ENCODE results near the gene PLEKHA1.

PLEKHA1 gene

GRCh38 chr10:122424059-122424458, 49.6 kb downstream of the PLEKHA1 start:
- DNase-seq = no peak

GRCh38 chr10:122426829-122427228, 52.3 kb downstream of the PLEKHA1 start:
- DNase-seq = no peak

GRCh38 chr10:122427280-122427679, 52.8 kb downstream of the PLEKHA1 start:
- no peak for DNase-seq

- peak; percentile 60 for DNase-seq
Observed at GRCh38 chr10:122435212-122435827, 60.8 kb downstream of the PLEKHA1 start.

DNA sequence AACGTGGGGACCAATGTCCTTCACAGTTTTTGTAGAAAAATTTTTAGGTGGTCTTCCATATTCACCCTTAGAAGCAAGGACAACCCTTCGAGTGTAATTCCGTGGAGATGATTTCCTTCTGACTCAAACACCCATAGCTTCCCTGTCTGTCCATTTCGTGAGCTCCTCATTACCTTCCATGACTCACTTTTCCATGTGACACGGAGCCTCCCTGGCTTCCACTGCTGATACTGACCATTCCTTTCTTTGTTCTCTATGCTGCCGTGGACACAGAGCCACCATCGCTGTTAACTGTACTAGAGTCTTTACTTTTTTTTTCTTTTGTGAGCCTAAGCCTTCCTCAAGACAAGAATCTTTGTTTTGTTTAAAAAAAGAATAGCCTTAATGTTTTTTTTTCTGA, 67.5 kb downstream of the PLEKHA1 start:
- no peak for DNase-seq

DNA sequence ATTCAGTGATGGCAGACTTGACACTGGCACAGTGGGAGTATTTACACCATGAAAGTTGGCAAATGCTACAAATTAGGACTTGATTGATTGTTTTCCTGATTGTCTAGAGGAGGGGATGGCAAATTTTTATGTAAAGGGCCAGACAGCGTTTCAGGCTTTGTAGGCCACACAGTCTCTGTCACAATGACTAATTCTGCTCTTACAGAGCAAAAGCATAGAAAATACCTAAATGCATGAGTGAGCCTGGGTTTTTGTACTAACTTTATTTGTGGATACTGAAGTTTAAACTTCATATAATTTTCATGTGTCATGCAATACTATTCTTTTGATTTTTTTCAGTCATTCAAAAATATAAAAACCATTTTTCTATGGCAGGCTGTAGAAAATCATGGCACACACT, 71.0 kb downstream of the PLEKHA1 start:
- no peak for DNase-seq

DNA sequence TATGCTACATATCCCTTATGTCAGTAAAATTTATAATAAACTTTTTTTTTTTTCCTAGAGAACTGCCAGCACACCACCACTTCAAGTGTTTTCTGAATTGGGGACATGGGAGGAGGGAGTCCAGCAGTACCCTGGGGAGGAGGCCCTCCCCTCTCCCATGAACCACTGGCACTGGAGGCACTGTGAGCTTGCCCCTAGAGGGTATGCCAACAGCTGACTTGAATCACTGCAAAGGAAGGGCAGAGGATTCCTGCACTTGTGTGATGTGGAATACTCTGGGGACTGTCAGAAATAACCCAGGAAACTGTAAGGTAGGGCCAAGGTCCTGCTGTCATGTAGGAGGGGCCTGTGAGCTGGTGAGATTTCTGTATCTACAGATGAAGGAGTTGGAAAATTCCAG, 71.4 kb downstream of the PLEKHA1 start:
- no peak for DNase-seq

DNA sequence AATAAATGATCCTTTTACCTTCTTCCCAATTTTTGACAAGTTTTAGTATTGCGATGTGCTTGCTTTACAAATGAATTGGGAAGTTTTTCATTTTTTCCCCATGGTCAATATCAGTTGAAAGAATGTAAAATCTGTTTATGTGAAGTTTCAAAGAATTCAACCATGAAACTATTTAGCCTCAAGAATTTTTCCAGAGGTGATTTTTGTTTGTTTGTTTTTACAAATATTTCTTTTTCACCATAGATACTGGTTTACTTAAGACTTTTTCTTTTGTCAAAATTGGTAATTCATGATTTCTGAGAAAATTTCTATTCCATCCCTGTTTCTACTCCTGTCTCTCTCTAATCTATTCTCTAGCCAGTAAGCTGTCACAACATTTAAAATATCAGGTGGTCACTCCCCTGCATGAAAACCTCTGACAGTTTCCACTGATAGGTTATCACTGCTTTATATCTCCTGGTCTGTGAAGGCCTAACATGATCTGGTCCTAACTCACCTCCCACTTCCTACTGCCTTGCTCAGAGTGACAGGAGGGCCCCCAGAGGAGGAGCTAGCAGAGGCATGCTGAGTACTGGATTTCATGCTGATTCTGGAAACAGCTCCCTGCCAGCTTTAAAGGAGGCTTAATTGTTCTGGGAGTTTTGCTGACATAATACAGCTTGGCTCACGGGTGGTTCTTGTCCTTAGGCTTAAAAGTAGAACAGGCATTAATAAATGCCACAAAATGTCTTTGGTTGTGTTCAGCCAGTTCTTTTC, 72.3 kb downstream of the PLEKHA1 start:
- DNase-seq = no peak

- DNase-seq = no peak
Observed at GRCh38 chr10:122448600-122448999, 74.1 kb downstream of the PLEKHA1 start.

DNA sequence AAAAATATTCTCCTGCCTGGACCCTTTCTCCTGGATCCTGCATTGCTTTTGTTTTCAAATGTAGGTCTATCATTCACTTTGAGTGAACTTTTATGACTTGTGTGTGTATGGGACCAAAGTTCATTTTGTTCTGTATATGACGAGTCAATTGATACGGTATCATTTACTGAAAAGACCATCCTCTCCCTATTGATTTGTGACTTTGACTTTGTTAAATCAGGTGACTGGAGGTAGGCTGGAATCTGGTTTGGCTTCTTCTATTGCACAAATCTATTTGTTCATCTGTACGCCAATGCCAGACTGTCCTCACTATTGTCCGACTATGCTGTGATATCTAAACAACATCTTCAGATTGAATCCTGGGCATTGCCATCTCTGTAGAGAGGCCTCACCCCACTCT, 74.6 kb downstream of the PLEKHA1 start:
- DNase-seq = no peak

DNA sequence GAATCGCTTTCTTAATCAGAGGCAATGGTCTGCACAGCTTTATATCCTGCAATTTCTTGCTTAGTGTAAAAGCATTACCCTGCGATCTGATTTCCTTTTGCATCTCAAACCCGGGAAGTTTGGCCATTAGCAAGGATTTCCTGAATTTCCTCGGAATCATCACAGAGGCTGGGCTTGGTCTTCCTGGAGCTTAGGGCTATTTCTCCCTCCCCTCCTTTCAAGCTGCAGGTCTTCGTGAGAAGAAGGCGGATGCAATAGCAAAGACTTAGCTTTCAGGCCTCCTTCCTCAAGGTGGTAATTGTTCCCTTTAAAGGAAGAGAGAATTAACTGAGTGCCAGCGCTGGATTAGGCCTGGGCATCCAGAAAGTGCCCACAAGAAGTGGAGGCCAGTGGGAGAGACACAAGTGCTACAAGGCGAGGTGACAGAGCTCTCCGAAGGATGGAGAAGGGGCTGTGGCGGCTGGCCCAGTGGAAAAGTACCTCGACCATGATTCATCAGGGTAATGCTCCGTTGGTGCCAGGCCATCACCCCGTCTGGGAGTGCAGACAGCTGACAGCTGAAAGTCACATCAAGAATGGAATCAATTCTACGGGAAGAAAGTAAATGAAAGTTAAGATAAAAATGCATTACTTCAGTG, 76.0 kb downstream of the PLEKHA1 start:
- DNase-seq = no peak

DNA sequence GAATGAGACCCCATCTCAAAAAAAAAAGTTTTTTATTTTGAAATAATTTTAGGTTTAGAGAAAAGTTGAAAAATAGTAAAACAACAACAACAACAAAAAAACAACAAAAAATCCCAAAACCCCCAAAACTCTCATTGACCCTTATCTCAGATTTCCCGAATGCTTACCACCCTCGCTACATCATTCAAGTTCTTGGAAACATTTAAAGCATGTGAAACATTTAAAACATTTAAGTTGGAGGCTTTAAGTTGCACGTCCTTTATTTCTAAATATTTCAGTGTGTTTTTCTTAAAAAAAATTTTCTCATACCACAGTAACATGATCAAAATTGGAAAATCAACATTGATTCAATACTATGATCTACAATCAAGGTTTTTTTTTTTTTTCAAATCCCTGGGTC, 79.6 kb downstream of the PLEKHA1 start:
- no peak for DNase-seq

DNA sequence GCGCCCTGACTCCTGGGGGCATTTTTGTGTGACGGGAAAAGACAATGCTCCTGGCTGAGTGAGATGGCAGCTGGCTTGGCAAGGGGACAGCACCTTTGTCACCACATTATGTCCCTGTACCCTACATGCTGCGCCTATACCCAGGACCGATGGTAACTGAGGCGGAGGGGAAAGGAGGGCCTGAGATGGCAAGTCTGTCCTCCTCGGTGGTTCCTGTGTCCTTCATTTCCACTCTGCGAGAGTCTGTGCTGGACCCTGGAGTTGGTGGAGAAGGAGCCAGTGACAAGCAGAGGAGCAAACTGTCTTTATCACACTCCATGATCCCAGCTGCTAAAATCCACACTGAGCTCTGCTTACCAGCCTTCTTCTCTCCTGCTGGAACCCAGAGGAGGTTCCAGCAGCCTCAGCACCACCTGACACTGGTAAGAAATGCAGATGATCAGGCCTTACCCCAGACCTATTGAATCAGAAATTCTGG, 80.1 kb downstream of the PLEKHA1 start, which contains the start of gene ARMS2:
TSS of gene ARMS2 (plus strand) at position 51 of the 478 bp plus-strand sequence. CDS start at position 126, 75 bp downstream.
- no peak for DNase-seq

DNA sequence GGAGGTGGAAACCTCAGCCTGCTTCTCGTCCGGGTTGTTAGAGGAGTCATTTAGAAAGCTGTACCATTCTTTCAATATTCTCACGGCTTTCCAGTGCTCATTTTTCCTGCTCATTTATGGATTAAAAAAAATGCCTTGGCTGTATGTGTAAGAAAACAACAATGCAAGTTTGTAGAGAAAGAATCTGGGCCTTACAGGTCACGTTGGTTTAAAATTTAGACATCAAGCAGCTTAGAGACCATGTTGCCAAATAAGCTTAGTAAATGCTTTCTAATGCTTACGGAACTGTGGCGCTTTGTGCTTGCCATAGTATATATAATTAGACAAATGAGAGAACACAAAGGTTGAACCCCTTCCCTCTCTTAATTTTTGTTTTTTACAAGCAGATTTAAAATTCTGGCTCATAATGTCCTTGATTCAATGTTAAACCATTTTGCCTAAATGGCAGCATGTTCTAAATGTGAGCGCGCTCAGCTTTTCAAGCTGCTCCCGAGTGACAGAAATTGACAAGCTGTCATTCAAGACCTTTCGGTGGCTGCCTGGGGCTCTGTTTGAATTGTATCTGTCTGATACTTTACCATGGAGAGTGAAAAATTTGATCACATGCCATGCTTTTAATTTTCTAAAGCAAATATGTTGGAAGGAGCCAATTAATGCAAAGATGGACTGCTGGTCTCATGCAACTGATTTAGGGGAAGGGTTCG, 81.0 kb downstream of the PLEKHA1 start:
- no peak for DNase-seq

DNA sequence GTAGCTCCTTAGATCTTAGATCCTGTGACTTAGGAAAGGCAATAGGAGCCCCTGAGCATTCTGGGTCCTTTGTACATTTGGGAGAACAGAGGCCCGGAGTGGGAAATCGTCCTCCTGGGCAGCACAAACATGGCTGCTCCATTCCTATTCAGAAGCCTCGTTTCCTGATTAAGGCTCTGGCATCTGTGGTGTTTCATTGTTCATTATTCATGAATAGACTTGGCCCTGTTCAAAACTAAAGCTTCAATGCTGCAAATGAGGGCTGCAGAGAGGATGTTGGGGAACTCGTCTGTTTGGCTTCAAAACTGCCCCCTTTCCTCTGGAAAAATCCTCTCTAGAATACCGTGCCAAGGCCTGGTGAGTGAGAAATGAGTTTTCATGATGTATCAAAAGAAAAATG, 83.4 kb downstream of the PLEKHA1 start:
- DNase-seq = no peak

GRCh38 chr10:122458693-122459092, 84.2 kb downstream of the PLEKHA1 start:
- no peak for DNase-seq

DNA sequence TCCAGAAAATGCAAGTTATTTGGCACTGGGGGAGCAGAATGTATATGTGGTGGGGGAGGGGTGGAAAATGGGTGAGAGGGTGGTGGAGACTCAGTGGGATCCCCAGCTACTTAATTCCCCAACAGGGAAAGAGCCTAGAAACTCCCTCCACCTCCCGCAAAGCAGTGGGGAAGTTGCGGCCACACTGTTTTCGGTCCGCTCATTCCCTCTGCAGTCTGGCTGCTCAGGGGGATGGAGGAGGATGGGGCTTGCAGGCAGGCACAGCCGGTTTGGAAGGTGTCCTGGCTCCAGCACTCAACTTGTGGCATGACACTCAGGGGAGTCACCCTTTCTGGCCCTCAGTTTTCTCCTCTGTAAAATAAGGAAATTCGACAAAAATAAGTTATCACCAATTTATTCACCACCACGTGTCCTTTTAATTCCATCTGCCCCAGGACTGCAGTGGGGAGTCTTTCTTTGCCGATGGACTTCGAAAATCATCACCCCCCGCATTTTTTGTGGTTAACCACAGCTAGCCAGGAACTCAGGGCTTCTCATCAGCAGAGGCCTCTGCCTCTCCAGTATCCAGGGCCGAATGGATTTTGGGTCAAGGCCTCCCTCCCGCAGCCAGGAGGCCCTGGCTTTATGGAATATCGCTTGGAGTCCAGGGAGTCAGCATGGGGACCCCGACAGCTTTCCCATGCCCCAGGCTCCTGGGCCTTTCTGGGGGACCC, 85.2 kb downstream of the PLEKHA1 start:
- DNase-seq = no peak

DNA sequence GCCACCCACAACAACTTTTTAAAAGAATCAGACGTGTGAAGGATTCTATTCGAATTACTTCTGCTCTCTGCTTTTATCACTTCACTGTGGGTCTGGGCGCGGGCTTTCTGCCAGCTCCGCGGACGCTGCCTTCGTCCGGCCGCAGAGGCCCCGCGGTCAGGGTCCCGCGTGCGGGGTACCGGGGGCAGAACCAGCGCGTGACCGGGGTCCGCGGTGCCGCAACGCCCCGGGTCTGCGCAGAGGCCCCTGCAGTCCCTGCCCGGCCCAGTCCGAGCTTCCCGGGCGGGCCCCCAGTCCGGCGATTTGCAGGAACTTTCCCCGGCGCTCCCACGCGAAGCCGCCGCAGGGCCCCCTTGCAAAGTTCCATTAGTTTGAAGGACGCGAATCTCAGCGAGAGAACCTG, 86.4 kb downstream of the PLEKHA1 start:
- DNase-seq = no peak

GRCh38 chr10:122461367-122461728, 86.8 kb downstream of the PLEKHA1 start, which contains the start of gene HTRA1:
HTRA1 (plus strand) TSS chr10:122461553; CDS start chr10:122461653, 100 bp downstream.
- DNase-seq = no peak

DNA sequence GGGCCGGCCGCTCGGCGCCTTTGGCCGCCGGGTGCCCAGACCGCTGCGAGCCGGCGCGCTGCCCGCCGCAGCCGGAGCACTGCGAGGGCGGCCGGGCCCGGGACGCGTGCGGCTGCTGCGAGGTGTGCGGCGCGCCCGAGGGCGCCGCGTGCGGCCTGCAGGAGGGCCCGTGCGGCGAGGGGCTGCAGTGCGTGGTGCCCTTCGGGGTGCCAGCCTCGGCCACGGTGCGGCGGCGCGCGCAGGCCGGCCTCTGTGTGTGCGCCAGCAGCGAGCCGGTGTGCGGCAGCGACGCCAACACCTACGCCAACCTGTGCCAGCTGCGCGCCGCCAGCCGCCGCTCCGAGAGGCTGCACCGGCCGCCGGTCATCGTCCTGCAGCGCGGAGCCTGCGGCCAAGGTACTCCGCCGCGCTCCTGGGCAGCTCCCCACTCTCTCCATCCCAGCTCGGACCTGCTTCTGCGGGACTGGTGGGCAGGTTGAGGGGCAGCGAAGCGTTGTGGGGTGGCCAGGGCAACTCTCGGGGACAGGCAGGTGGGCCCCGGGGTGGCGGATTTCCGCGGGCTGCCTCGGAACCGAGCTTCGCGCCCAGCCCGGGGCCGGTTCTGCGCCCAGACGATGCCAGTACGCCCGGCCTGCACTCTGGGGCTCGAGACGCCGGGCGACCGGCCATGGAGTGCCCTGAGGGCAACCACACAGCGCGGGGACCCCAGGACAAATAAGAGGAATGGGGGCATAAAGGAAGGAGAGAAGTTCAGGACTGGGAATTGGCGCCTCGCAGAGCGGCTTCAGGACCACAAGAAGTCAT, 87.4 kb downstream of the PLEKHA1 start:
- no peak for DNase-seq

Data from activated CD4-positive, alpha-beta T cell treated with anti-CD3 and anti-CD28 coated beads, Interleukin-2, Interleukin-6, amounts not matched to agents 100 ng/mL and 50 ng/mL, durations not matched to agents 16 hours and 8 hours (primary cell).